ENCODE measurements around the gene APBB1.

Gene APBB1

DNA sequence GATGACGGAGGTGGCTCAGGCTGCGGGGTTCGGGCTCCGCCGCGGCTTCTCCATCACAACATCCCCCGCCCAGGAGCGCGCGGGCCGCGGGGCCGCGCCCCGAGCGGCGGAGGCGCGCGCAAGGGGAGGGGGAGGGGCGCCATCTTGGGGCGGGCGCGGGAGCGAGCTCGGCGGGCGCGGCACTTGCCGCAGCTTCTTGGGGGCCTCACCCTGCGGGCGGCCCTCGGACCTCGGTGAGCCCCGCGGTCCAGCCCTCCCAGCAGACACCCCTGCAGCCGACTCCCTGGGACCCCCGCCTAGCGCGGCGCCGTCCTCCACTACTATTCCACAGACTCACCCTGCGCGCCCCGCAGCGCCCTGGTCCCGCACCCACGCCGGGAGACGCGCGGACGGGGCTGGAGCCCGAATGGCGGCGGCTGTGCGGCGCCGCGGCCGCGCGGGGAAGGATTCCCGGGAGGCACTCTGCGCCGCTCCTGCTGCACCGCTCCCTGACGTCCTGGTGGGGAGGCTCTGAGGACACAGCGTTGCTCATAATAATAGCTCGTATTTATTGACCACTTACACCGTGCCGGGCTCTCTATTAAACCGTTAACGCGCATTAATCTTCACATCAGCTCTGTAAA lies at the start of gene APBB1:
APBB1 (minus strand) TSS at position 86 of the 623 bp plus-strand sequence. CDS start 7,747 bp downstream, outside the sequence.
- peak; percentile 77 for DNase-seq

DNA sequence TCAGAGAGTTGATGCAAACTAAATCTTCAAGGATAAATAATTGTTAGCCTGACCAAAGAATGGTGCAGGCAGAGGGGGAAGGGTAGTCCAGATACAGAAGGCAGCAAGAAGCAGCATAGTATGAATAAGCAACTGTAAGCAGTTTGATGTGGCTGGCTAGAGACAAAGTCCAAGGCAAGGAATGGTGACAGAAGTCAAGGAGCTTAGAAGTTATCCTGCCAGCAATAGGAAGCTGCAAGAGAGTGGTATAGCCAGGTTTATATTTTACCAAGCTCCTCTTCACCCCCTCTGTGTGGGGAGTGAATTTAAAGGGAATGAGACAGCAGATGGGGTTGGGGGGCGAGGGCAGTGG lies 40.2 kb upstream of the APBB1 start:
- DNase-seq: no peak

DNA sequence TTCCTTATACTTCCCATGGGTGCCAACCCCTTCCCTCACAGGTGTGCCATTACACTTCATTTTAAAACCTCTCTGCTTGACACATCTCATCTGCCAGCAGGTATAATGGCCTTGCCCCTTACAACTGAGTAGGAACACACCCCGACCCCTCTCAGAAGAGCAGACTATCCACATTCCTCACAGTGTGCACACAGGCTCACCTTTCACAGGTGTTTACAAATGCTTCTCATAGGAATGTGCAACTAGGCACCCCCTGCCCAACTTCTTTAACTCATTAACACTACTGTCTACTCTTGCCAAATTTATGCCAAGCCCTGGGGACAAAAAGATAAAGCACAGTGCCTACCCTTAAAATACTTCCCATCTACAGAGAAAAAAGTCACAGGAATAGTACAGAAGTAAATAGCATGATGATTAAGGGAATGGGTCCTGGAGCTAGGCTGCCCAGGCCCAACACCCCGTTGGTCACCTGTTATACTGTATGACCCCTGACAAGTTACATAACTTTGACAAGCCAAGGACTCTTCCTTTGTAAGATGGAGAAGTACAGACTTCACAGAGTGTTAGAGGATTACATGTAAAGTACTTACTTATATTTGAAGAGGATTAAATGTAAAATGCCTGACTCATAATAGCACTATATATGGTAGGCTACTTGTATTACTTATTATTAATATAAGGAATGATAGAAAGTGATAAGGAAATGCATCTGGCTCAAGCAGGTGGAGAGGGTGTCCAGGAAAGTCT lies 39.6 kb upstream of the APBB1 start:
- DNase-seq: no peak

GRCh38 chr11:6457581-6458320 lies 38.9 kb upstream of the APBB1 start:
- DNase-seq: no peak

DNA sequence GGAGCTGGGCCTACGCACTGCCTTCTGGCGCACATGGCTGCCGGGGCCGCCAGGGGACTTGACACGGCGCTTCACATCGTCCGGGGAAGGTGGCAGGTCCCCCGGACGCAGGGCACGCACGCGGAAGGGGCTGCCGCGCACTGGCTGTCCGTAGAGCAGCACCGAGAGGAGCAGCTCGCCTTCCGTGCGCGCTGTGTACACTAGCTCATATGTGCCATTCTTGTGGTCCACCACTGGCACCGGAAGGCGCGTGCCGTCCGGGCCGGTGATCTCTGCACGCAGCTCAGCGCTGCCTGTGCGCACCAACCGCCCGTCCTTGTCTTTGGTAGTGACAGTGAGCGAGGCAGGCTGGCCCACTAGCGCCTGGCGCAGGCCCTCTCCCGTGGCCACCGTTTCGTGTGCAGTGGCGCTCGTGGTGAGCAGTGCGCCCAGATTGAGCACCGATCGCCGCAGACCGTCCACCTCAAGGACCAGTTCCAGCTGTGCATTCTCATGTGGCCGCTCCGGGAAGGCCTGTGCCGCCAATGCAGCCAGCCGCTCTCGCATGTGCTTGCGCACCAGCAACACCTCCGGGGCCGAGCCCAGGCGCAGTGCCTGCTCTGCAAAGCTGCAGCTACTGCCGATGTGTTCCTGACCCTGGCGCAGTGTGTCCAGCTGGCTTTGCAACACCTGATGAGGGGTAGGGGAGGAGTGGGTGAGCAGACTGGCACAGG lies 37.6 kb upstream of the APBB1 start:
- no peak for DNase-seq

- DNase-seq: no peak
Observed at GRCh38 chr11:6455070-6455469, 36.2 kb upstream of the APBB1 start.

DNA sequence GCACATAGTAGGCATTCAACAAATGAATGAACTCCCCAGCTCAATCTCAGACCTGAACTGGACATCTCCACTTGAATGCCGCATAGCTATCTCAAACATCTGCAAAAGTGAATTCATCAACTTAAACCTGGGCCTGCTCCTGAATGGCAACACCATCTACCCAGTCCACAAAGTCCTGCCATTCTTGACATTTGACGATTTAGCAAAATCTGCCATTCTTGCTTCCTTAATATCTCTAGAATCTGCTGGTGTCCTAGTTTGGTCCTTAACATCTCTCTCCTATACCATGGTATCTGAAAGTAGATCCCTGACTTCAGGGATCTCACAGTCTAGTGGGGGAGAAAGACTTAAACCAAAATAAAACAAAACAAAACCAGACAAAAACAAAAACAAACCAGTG lies 34.3 kb upstream of the APBB1 start:
- DNase-seq: no peak

DNA sequence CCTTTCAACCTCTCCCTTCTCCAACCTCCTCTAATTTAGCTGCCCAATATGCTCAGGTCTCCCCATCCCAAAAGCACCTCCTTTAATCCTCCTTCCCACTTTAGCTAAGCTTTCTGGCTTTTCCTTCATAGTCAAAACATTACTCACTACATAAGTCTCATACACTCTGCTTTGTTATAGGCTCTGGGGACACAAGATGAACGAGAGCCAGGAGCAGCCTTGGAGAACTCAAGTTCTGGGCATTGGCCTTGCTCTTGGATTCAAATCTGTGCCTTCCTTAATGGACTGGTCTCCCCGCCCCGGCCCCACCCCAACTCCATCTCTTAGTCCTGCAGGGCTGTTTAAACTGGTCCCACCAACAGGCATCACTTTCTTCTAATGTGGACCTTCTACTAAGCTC lies 33.3 kb upstream of the APBB1 start:
- DNase-seq: no peak

- no peak for DNase-seq
Observed at GRCh38 chr11:6448574-6448973, 29.7 kb upstream of the APBB1 start.

DNA sequence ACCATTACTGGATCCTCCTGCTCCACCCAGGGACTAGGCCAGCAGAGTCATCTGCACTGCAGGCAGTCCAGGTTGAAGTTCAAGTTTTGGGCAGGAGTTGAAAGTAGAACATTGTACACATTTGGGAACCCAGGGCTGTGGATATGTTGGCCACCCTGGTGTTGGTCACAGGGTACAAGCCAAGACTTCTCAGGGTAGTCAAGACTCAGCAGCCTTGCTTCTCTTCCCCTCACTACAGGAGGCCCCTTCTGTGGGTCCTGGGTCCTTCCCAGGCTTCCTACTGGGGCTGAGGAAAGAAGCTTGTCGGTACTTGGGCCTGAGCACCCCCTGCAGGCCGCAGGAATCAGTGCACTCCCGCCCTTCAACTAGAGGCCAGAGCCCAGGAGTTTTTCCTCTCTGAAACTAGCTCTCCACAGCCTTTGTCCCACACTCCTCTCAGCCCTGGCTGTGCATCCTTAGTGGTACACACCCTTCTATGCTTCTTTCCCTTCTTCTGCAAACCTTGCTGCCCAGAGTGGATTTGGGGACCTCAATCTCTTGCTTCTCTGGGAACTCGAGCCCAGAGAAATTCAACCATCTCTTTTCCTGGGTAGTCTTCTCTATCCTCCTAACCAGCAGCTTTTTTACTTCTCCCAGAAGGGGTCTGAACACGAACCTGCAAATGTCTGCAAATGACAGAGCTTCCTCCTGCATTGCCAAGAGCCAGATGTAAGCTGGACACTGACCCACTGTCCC lies 24.5 kb upstream of the APBB1 start:
- DNase-seq: peak; percentile 69

DNA sequence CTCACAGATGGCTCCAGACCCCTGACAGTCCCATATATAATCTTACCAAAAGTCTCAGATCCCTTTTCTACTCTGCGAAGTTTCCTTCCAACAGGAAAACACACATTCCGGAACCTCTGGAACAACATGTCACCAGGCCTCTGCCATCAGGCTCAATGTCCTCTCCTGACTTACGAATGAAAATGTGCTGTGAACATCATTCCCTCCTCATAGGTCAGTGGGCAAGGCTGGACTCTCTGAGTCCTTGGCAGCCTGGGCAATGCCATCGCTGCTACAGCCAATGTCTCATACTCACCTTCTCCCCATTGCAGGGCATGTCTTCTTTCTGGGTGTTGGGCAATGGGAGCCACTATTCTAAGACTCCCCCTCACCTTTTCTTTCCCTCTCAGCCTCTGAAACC lies 23.5 kb upstream of the APBB1 start:
- no peak for DNase-seq

GRCh38 chr11:6440906-6441358 lies 22.0 kb upstream of the APBB1 start, which contains the start of gene HPX:
Gene HPX (minus strand): TSS chr11:6440987. CDS start chr11:6440963, 24 bp downstream.
- DNase-seq: no peak

DNA sequence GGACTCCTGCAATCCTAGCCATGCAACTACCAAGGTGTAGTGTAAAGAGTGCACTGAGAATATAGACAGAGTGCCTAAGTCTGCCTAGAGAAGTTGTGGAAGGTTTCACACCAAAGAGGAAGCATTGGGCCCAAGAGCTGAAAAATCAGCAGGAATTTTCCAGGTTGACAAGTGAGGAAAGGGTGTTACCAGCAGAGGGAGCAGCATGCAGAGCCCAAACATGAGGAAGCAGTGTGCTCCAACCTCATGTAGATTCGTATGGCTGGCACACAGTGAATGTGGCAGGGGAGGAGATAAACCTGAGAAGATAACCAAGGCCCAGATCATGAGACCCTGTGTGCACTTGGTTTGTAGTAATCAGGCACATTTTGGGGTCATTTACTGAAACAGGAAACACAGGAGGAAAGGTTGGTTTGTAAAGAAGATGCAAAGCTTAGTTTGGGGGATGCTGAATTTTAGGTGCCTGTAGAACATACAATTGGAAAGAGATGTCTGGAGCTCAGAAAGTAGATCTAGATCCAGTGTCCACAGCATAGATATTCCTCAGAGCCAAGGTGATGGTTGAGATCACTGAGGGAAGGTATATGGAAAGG lies 20.2 kb upstream of the APBB1 start:
- peak; percentile 47 for DNase-seq

DNA sequence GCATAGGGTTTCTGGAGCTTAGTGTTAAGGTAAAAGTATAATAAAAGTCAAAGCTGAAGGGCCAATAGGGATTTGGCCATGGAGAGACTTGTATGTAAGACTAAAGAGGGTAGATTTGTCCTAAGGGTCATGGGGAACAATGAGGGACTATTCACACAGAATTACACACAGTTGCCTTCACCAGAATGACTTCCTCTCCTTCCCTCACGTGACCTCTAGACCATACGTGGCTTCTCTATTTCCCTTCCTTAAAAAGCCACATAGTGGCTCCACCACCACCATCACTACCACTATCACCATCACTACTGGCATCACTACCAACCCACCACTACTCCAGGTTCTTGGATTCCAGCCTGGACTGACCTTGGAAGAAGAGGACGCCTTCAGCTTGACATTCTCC lies 19.1 kb upstream of the APBB1 start:
- DNase-seq: no peak

DNA sequence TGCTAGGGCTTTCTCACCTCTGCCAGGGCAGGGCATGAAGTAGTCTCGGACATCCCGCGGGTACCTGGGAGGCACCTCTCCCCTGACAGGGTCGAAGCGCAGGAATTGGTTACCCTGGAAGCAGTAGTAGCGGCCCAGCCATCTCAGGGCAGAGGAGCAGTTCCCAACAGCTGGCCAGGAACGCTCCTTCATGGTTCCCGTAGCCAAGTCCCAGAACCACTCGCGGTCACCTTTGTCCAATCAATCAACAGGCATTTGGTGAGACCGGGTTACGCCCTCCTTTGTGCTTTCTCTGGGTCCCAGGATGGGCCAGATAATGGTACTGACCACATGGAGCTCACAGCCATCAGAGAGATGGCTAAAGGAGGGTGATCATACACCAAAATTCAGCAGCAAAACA lies 18.5 kb upstream of the APBB1 start:
- no peak for DNase-seq

GRCh38 chr11:6433998-6434660 lies 15.2 kb upstream of the APBB1 start:
- no peak for DNase-seq

- no peak for DNase-seq
Observed at GRCh38 chr11:6431861-6432260, 13.0 kb upstream of the APBB1 start.

DNA sequence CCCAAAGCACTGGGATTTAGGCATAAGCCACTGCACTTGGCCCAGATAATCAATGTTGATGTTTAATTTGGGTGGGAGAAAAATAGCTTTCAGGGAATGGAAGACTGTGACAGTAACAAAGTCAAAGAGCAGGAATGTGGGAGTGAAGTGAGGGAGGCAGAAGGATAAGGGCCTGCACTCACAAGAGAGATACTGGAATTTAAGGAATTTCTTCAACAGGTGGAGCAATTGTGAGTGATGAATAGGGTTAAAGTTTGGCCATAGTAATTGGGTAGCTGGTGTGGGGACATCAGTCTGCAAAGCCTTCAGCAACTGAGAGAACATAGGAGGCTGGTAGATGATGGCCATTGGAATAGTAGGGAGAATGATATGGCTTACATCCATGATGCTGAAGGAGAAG lies 8.6 kb upstream of the APBB1 start:
- DNase-seq: no peak

- DNase-seq: no peak
Observed at GRCh38 chr11:6420677-6421076, 1.8 kb upstream of the APBB1 start.

DNA sequence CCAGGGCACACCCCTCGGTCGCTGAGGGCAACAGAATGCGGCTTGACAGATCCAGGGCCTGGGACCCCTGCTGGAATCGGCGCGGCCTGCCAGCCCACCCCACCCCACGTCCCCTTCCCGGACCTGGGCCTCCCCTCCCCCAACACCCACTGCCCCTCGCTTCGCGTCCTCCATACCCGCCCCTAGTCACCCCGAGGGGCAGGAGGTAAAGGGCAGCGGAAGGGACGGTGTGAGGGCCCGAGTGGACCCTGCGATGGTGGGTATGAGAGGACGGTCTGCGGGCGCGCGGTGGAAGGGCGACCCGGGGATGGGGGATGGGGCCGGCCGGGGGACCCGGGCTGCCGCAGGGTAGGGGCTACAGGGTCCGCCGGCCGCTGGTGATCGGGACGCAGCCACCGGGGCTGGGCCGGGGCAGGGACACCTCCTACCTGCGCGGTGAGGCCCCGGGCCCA lies 311 bp downstream of the APBB1 start:
- DNase-seq: peak; percentile 41

DNA sequence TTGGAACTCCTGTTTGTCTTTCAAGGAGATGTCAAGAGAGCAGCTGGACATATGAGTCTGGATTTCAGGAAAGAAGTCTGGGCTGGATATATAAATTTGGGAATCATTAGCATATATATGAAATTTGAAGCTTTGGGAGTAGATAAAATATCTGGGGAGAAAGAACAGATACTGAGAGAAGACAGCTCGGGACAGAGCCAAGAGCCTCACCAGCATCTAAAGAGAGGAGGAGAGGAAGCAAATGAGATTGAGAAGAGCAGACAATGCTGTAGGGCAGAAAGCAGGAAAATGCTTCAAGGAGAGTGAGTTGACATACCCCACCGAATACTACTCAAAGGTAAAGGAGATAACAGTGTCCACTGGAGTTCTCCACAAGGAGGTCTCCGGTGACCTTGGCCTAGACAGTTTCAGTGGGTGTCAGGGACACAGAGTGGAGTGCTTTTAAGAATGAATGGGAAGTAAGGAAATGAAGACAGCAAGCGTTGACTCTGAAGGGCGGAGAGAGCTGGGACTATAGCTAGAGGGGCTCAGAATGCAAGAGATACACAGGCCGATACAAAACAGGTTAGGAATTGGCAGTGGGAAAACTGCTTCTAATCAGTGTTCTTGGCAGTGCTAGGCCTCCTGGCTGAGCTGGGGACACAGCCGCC lies 862 bp downstream of the APBB1 start:
- DNase-seq: no peak

Measured in stimulated activated CD8-positive, alpha-beta memory T cell treated with anti-CD3 and anti-CD28 coated beads, Interleukin-4, amount 100 ng/mL, for 48 hours (primary cell).